22Rv1 (cell line): ENCODE data around the gene FIP1L1.

Source experiments
- H3K27ac ChIP-seq: fragments of 450-650 bp; 2 replicates; pipeline ENCODE4 v1.5.1; 2017
- CTCF ChIP-seq: fragments of 450-650 bp; IDR thresholded peaks from 2 replicates; pipeline ENCODE4 v1.5.1; 2017; ENCODE audit warnings: mild to moderate bottlenecking
- ZFX ChIP-seq: fragments of 450-650 bp; IDR thresholded peaks from 2 replicates; pipeline ENCODE4 v1.6.1; 2017; ENCODE audit warnings: antibody characterized with exemption, borderline replicate concordance

Gene FIP1L1

GRCh38 chr4:53494851-53495250 lies 117.4 kb downstream of the FIP1L1 start:
- no peak overlapping the region for H3K27ac ChIP-seq

GRCh38 chr4:53497487-53498244 lies 120.2 kb downstream of the FIP1L1 start:
- no peak for TF ChIP-seq ZFX
- TF ChIP-seq CTCF: no peak
- H3K27ac ChIP-seq: no peak overlapping the region

More at GRCh38 chr4:53494851-53495250, 117.4 kb downstream of the FIP1L1 start:
- TF ChIP-seq ZFX (no peak), CTCF (no peak)

- TF ChIP-seq ZFX (no peak), CTCF (no peak)
- no peak overlapping the region for H3K27ac ChIP-seq
These were observed 121.3 kb downstream of the FIP1L1 start for GRCh38 chr4:53498706-53499105.

- no peak overlapping the region for H3K27ac ChIP-seq
- TF ChIP-seq ZFX: no peak
- TF ChIP-seq CTCF: no peak
These were observed 122.3 kb downstream of the FIP1L1 start for GRCh38 chr4:53499791-53500190.

GRCh38 chr4:53500546-53500945 lies 123.1 kb downstream of the FIP1L1 start:
- no peak overlapping the region for H3K27ac ChIP-seq
- TF ChIP-seq CTCF (no peak), ZFX (no peak)

- H3K27ac ChIP-seq: no peak overlapping the region
- TF ChIP-seq CTCF (no peak), ZFX (no peak)
These were observed 124.1 kb downstream of the FIP1L1 start for GRCh38 chr4:53501561-53501960.

GRCh38 chr4:53502094-53502493 lies 124.7 kb downstream of the FIP1L1 start:
- TF ChIP-seq ZFX (no peak), CTCF (no peak)
- H3K27ac ChIP-seq: no peak overlapping the region
